ENCODE data around the gene FARS2.

DNA sequence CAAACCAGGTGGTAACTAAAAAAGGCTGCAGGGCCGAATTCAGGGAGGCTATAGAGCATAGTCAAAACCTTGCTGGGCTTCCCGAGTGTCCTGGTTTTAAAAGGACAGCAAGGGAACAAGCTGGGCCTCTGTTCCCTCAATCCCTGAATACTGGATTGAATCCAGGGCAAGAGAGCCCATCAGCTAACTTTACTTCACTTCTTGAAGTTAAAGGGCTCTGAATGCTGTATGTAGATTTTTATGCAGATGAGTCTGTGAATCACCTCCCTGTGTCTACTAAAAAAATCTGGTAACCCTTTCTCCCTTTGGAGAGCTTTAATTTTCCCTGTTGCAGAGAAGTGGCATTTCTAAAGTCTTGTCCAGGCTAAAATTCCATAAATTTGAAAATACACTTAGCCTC is 30.0 kb upstream of the FARS2 start:
- TF ChIP-seq, protein P1, sequence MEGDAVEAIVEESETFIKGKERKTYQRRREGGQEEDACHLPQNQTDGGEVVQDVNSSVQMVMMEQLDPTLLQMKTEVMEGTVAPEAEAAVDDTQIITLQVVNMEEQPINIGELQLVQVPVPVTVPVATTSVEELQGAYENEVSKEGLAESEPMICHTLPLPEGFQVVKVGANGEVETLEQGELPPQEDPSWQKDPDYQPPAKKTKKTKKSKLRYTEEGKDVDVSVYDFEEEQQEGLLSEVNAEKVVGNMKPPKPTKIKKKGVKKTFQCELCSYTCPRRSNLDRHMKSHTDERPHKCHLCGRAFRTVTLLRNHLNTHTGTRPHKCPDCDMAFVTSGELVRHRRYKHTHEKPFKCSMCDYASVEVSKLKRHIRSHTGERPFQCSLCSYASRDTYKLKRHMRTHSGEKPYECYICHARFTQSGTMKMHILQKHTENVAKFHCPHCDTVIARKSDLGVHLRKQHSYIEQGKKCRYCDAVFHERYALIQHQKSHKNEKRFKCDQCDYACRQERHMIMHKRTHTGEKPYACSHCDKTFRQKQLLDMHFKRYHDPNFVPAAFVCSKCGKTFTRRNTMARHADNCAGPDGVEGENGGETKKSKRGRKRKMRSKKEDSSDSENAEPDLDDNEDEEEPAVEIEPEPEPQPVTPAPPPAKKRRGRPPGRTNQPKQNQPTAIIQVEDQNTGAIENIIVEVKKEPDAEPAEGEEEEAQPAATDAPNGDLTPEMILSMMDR (IDR thresholded peaks at IDR 0.05): no peak
- TF ChIP-seq POLR2A (IDR thresholded peaks at IDR 0.05; ENCODE audit: low read depth): no peak
